Gastroesophageal sphincter (tissue), 3 donors: ENCODE results near the gene TSPAN4.

Experiments
- CTCF ChIP-seq, 4 experiments: fragments of 200-600 bp in 2 of 4; fragments of 450-650 bp in 2 of 4; sonication (generic) in 1 of 4; IDR thresholded peaks; one replicate each; pipeline ENCODE4 v1.5.1; 2017 to 2019; ENCODE audit warnings: antibody characterized with exemption in 4 of 4, mild to moderate bottlenecking in 2 of 4, moderate library complexity in 2 of 4
- POLR2A ChIP-seq, 2 donors: fragments of 450-650 bp; IDR thresholded peaks; one replicate each; pipeline ENCODE4 v1.6.1; 2017; ENCODE audit warnings: antibody characterized with exemption in 2 of 2, mild to moderate bottlenecking in 2 of 2, moderate library complexity in 1 of 2

DNA sequence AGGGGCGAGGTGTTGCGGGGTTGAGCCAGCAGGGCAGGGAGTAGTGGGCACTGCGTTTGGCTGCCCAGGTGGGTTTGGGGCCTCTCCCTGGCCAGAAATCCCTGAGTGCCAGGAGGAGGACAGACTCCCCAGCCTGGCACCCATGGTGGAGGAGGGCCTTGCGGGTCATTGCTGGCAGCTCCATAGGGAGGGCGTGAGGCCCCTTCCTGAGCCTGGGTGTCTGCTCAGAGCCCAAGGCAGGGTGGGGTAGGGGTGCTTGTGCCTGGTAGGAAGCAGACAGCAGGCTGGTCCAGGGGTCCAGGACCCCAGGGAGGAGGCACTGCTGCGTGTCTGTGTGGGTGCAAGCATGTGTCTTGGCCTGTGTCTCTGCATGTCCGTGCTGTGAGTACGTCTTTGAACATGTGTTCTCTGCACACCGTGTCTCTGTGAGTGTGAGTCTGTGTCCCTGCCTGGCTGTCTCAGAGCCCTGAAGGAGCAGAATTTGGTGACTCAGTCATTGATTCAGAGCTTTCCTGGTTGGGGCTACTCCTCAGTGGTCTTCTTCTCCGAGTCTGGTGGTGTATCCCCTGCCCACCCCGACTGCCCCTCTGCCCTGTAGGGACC, 3.9 kb downstream of the TSPAN4 start:
- TF ChIP-seq CTCF (IDR thresholded peaks at IDR 0.05) = no peak
- TF ChIP-seq POLR2A (IDR thresholded peaks at IDR 0.05) = no peak
